HG02571 (cell line): ENCODE data around the gene PRKCH.

Experiments
- ATAC-seq: cut with Tn5 transposase; IDR thresholded peaks from one replicate; pipeline ENCODE4 v1.9.1; 2021; ENCODE audit warnings: mild to moderate bottlenecking, moderate library complexity; ENCODE audit not compliant: unreplicated experiment

PRKCH gene

DNA sequence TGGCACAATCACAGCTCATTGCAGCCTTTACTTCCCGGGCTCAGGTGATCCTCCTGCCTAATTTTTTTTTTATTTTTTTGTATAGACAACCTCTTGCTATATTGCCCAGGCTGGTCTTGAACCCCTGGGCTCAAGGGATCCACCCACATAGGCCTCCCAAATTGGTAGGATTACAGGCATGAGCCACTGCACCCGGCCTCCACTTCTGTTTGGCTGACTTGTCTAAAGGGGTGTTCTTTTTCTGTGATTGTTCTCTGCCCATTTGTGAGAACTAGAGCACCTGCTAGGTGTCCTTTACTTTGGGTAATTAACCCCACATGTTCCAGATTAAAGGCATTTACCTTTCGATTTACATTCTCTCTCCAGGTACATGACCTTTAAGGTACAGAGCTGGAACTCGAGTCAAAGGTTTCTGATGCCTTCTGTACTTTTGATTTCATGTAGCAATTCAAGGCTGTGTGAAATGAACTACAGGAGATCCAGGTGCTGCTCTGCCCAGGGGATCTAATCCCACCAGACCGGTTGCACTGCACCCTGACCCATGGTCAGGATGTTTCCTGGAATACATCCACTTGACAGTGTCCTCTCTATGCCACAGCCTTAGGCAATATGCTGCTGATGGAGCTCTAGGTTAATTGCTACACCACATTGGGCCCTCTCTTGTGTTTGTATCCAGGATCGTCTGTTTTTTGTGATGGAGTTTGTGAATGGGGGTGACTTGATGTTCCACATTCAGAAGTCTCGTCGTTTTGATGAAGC lies 163.6 kb downstream of the PRKCH start:
- no peak for ATAC-seq

DNA sequence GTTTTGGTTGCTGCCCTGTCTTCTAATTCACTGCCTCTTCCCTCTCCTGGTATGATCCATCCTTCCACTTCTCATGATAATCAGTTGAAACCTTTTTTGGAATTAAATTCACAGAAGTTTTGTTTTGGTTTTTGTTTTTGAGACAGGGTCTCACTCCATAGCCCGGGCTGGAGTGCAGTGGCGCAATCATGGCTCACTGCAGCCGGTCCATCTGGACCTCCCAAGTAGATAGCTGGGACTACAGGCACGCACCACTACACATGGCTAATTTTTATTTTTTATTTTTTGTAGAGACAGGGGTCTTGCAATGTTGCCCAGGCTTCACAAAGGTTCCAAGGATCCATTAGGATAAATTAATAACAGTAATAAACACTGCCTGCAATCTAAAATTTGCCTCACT lies 164.3 kb downstream of the PRKCH start:
- ATAC-seq: no peak

DNA sequence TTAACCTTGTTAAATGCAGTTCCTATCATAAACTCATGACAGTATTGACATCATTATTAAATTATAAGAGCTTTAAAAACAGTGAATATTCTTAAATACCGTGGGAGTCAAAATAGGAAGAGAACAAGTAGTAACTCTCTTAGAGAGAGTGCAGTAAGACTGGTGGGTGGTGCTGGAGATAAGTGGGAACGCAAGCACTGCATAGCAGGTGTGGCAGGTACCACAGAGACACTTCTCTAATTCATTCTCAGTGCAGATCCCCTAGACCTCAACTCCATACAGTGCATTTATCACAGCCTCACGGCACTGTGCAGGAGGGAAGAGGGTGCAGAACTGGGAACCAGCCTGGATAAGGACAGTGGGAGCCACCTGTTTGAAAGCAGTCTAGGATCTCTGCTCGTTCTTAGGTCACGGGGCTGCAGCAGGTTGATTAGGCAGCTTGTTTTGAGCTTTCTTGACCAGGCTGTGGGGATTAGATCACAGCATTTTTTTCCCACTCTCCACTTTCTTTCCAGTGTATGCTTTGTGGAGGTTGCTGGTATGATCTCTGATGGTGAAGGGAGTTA lies 165.6 kb downstream of the PRKCH start:
- no peak for ATAC-seq

DNA sequence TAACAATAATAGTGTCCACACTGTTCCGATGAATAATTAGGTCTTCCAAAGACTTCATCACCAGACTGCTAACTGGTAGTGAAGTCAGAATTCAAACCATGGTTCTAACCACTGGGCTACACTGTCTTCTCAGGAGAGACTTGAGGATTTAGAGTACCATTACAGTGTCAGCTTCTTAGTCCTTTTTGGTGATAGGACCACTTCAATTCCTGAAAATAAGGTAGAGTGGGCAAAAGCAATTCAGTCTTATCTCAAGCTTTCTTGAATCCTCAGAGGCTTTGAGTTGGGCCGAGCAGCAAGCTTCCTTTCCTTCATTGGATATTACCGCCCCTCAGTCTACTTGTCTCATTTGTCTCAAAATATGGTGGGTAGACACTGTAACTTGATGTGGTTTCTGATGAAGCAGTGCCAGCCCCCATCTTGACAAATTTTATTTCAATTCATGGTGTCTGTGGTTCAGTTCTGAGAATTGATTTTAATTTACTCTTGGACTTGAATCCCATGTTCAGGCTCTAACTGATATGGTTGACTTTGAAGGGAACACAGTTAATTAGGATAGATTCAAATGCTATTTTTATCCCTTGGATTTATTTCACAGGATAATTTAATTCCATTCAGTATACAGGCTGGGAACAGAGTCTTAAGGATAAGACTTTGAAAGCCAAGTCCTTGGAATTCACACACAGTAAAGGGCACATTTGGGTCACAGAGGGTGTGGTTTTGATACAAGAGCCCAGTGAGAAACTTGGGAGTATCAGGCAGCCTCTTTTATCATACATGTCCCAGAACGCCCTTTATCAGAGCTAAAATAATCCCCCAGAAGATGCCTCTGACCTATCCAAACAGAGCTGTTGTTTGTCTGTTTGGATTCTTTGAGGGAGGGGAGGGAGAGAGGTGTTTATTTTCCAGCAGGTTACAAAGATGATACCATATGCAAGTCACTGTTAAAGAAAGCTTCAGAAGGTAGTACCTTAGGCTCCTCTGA lies 167.3 kb downstream of the PRKCH start:
- ATAC-seq: no peak

DNA sequence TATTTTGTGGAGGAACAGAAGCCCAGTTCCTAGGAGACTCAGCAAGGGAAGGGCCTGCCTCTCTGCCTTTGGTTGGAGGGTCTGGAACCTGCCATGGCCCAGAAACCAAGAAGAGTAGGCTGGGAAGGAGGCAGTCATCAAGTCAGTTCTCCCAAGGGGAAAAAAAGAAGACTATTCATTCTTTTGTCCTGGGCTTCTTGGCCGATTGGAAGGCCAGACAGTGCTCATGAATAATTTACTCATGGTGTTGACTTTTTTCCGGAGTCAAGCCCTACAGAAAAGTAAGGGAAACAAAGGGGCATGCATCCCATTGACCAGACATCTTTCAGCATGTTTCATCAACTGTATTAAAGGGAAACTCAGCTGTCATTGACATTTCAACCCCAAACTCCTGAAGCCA lies 168.1 kb downstream of the PRKCH start:
- ATAC-seq: no peak

DNA sequence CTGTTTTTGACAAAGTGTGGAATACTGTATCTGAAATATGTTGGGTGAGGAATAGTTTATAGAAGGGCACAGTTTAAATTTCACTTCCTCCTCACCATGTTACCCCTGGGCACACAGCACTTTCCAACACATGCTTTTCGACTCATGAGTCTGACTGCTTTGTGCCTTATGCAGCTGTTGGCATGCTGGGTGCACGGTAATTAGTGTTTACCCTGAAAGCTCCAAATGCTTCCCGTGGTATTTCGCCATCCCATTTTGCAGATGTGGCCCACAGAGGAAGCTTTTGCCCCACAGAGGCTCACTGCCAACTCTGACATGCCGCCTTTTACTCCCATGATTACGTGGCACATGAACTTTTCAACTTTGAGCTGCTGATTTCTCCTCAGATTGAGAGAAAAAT lies 168.6 kb downstream of the PRKCH start:
- no peak for ATAC-seq

DNA sequence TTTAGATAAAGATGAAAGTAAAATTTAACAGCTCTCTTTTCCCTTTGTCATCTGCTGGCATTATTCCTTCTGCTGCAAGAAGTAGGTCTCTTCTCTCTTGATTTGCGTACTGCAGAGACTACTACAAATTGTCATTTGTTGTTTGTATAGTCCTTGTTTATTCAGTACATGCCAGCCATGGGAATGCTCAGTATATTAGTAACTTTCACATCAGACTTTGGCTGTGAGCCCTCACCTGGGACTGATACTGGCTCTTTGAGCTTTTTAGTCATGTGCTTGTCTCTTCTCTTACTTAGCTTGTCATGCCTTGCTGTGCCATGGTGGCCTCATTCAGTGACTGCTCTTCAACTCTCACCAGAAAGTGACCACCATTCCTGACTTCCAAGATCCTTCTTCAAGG lies 169.8 kb downstream of the PRKCH start:
- no peak for ATAC-seq

DNA sequence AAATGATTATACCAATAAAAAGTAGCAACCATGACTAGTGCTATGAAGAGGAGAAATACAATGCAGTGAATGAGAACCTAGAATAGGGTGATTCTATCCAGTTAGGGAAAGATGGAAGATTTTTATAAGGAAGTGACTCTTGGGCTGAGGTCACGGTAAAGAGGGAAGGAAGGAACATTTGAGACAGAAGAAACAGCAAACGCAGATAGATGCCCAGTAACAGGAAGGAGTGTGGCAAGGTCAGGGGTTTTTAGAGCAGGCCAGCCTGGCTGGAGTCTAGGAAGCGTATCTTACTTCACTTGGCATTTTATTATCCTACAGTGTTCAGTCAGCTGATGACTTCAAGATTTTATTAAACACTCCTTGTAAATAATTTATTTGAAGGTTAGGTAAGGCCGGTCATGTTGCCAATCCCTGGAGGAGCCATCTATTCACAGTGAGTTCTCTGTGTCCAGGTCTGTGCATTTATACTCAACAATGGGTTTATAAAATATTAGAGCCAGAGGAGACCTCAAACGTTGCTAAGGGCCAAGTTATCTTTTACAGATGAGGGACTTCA lies 170.6 kb downstream of the PRKCH start:
- ATAC-seq: no peak

DNA sequence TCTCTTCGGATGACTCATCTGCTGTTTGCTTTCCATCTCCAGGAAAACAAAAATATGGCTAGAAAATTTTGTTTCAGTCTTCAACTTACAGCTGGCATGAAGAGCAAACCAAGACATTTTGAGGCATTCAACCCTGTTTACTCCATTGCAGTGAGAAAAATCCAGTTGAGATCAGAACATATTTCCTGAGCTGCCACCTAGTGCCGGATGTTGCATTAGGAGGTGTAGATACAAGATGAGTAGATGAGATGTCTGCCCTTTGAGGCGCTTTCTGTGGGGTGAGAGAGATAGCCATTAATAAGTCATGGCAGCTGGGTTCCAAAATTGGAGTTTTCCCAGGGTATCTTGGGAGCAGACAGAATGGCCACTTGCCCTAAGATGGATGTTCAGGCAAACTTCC lies 171.1 kb downstream of the PRKCH start:
- no peak for ATAC-seq

DNA sequence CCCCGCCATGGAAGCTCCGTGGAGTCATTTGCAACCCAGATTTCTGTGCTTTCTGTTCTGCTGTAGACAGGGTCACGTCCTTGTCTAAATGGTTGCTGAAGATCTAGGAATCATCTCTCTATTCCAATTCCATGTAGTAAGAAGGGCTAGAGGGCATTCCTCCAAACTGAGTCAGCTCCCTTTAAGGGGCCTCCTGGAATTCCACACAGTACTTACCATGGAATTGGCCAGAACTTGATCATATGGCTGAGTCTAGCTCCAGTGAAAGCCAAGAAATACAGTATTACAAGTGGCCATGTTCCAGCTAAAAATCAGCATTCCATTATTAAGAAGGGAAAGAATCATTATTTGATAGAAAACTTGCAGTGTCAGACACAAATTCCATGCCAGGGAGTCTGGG lies 171.9 kb downstream of the PRKCH start:
- no peak for ATAC-seq

DNA sequence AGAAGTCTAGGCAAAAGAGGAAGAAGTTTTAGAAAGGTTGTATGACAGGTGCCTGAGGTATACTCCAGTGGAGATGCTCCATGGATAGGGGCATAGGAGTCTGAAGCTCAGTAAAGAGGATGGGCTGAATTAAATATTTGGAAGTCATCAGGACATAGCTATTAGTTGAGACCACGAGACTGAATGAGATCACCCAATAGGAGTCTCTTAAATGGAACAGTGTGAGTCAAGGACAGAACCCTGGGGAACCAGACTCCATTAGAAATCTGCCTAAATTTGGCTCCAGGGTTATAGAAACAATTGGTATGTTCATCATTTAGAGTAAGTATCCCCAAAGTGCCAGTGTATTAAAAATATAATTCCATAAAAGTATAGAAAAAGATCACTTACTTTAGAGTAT lies 172.6 kb downstream of the PRKCH start:
- no peak for ATAC-seq

DNA sequence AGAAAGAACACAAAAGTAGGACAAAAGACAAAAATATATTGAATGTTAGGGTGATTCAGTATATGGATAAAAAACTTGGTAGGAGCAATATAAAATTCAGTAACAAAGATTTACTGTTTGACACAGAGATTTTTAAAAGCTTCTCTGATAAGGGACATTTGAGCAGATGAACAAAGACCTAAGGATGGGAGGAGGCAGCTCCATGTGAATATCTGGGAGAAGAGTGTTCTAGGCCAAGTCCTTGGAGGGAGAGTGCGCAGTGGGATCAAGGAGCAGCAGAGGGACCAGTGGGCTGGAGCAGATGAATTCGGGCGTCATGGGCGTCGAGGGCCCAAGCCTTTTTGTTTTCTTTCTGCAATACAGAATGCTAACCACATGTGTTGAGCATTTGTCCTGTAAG lies 174.4 kb downstream of the PRKCH start:
- no peak for ATAC-seq

DNA sequence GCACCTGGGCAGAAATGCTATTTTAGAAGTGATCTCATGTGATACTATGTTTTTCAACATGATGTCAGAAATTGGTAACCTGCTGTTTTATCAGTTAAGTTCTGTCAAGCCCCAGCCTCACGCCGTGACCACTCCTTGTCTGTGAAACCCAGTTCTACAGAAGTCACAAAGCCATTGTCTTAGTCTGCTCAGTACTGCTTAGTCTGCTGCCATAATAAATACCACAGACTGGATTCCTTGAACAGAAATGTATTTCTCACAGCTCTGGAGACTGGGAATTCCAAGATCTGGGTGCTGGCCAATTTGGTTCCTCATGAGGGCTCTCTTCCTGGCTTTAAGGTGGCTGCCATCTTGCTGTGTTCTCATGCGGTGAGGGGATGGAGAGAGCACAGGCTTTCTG lies 176.9 kb downstream of the PRKCH start:
- ATAC-seq: no peak

DNA sequence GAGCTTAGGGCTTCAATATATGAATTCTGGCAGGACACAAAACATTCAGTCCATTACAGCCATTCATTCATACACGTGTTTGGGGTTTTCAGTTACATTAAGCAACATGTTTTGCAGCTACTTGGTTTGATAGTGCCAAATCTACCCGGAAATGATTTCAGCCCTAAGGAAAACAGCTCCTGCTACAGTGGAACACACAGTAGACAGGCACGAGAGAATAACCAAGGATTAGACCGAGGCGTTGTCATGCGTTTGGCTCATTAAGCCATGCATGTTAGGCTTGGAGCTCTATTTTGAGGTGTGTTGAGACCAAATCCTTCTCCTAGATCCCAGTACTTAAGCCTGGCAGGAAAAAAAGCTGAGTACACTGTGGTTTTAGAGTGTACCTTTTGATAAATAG lies 177.4 kb downstream of the PRKCH start:
- ATAC-seq: no peak

DNA sequence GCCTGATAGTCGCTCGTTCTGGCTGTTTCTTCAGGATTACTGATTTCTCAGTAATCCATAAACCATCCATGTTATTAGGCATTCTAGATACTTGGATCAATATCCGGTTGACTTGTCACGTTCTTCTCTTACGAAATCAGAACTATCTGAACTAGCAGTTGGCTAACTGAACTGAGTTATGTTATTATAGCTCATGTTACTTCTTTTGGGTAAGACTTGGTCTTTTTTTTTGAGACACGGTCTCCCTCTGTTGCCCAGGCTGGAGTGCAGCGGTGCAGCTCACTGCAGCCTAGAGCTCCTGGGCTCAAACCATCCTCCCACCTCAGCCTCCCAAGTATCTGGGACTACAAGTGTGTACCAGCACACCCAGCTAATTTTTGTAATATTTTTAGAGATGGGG lies 178.6 kb downstream of the PRKCH start:
- ATAC-seq: no peak

DNA sequence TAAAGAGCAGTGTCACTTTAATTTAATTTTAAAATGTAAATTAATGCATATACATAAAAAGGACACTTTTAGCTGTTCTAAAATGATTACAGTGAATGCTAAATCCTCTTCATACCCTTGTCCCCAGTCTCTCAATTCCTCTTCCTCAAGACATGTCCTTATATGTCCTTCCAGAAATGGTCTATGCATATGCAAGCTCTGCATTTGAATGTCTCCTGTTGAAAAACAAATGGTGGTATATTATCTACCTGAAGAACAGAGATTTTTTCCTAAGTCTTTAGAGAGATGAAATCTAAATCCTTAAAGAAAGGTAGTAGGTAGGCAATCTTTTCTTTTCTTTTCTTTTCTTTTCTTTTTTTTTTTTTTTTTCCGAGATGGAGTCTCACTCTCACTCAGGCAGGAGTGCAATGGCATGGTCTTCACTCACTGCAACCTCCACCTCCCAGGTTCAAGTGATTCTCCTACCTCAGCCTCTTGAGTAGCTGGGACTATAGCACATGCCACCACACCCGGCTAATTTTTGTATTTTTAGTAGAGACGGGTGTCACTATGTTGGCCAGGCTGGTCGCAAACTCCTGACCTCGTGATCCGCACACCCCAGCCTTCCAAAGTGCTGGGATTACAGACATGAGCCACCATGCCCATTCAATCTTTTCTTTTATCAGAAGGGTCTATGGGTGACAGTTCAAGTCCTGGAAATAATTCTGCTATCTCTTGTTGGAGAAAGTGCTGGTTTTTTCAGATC lies 180.5 kb downstream of the PRKCH start:
- ATAC-seq: no peak

DNA sequence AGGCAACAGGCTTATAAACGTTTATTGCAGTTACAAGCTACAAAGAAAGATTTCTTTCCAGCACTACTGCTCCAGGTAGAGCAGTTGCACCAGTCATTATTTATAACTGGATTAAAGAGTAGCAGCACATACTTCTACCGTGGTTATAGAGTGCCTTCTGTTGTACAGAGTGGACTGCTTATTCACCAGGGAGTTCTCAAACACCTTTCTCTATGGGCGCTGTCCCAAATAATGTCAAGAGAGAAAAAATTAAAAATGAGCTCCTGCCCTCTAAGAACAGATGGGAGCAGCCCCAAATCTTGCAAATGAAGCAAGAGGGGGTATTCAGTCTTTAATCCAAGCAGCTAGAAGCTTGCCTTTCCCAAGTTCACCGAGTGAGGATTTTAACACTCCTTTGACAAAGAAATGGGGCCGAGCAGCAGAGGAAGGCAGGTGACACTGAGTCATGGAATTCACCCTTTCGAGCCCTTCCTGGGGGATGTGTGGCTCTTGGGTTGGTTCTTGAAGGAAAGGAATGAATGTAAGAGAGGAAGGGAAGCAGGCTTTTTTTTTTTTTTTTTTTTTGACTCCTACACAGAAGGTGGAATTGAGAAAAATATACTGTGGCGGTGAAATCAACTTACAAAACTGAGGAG lies 181.2 kb downstream of the PRKCH start:
- ATAC-seq: peak; percentile 21

DNA sequence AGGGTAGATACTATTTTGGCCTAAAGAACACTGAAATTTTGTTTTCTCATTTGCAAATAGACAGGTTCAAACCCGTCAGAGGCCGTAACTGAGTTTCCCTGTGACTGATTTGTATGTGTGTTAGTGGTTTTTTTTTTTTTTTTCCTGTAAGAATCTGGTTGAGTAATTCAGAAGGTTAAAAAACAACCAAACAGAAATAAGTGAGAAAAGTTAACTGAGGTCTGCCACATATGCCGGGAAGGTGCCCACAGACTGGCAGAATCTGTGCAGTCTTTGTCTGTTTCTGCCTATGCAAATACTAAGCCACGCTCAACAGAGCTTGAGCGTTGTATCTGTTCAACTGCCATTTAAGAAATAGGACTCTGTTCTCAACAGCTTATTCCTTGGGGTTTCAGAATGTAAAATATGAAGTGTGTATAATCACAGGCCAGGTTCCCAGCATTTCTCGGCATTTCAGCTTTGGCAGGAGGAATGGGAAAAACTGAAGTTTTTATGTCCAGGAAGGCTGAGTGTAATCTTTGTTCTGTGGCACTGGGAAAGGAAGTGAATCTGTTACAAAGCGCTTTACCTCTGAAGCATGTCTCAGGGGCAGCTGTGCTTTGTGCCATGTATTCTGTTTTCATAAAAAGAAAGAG lies 181.9 kb downstream of the PRKCH start:
- ATAC-seq: peak; percentile 74

DNA sequence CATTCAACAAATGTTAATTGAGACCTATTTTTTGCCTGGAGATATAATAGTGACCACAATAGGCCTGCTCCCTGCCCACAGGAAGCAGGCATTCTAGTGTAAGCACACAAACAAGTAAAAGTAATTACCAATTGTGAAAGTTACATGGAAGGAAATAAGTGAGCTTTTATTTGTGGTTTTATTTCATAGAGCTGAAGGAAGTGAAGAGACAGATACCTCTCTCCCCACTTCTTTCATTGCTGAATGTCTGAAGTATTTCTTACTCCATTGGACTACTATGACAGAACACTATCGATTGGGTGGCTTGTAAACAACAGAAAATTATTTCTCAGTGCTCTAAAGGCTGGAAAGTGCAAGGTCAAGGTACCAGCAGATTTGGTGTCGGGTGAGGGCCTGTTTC lies 183.5 kb downstream of the PRKCH start:
- ATAC-seq: no peak
